HG03159 (cell line): ENCODE results near the gene AIFM2.
A peak's percentile ranks its signal among the peaks of the same experiment; 100 is the strongest.
"Not testable (repeated sequence)": the region's sequence is repeated elsewhere in the genome, so short reads cannot be mapped to it uniquely, and the experiment has no call there.

Experiments used
- ATAC-seq: cut with Tn5 transposase; IDR thresholded peaks from one replicate; pipeline ENCODE4 v1.9.1; 2021; ENCODE audit warnings: mild to moderate bottlenecking, moderate library complexity; ENCODE audit not compliant: unreplicated experiment

Gene AIFM2

GRCh38 chr10:70123817-70124216 lies 8.8 kb downstream of the AIFM2 start:
- ATAC-seq: no peak

- ATAC-seq: not testable (repeated sequence)
Observed at GRCh38 chr10:70123166-70123565, 9.5 kb downstream of the AIFM2 start.

GRCh38 chr10:70122742-70123141 lies 9.9 kb downstream of the AIFM2 start:
- ATAC-seq: no peak

- no peak for ATAC-seq
Observed at GRCh38 chr10:70121281-70121949, 11.2 kb downstream of the AIFM2 start.

GRCh38 chr10:70120417-70120816 lies 12.2 kb downstream of the AIFM2 start:
- ATAC-seq: no peak

- ATAC-seq: no peak
Observed at GRCh38 chr10:70119623-70120022, 13.0 kb downstream of the AIFM2 start.

- no peak for ATAC-seq
Observed at GRCh38 chr10:70119197-70119596, 13.4 kb downstream of the AIFM2 start.

GRCh38 chr10:70118196-70118595 lies 14.4 kb downstream of the AIFM2 start:
- ATAC-seq: no peak

GRCh38 chr10:70117646-70118045 lies 15.0 kb downstream of the AIFM2 start:
- no peak for ATAC-seq

- peak; percentile 52 for ATAC-seq
Observed at GRCh38 chr10:70115948-70116682, 16.5 kb downstream of the AIFM2 start.

- no peak for ATAC-seq
Observed at GRCh38 chr10:70114902-70115301, 17.7 kb downstream of the AIFM2 start.

GRCh38 chr10:70112071-70112470 lies 20.6 kb downstream of the AIFM2 start:
- no peak for ATAC-seq

GRCh38 chr10:70111496-70111895 lies 21.1 kb downstream of the AIFM2 start:
- no peak for ATAC-seq

- no peak for ATAC-seq
Observed at GRCh38 chr10:70109064-70109729, 23.4 kb downstream of the AIFM2 start.

GRCh38 chr10:70106958-70107791 lies 25.4 kb downstream of the AIFM2 start:
- no peak for ATAC-seq

GRCh38 chr10:70101668-70102067 lies 31.0 kb downstream of the AIFM2 start:
- no peak for ATAC-seq

- ATAC-seq: not testable (repeated sequence)
Observed at GRCh38 chr10:70101068-70101562, 31.5 kb downstream of the AIFM2 start.

- ATAC-seq: no peak
Observed at GRCh38 chr10:70098271-70098670, 34.4 kb downstream of the AIFM2 start.

GRCh38 chr10:70097459-70097858 lies 35.2 kb downstream of the AIFM2 start:
- no peak for ATAC-seq

- ATAC-seq: no peak
Observed at GRCh38 chr10:70096705-70097420, 35.8 kb downstream of the AIFM2 start.
